HEK293 (cell line): ENCODE results near the gene POC5.

Source experiments
- ATF2 ChIP-seq: fragments of 450-650 bp; formaldehyde crosslinking; IDR thresholded peaks from 2 replicates; pipeline ENCODE4 v1.5.1; 2016; ENCODE audit warnings: missing biosample characterization, missing genetic modification characterization, low read depth
- BCL6B ChIP-seq: fragments of 450-650 bp; formaldehyde crosslinking; IDR thresholded peaks from 2 replicates; pipeline ENCODE4 v1.5.1; 2017; ENCODE audit warnings: missing biosample characterization, missing genetic modification characterization
- HOXD13 ChIP-seq: sonication (generic); formaldehyde crosslinking; IDR thresholded peaks from 2 replicates; pipeline ENCODE4 v1.8.0; 2022; ENCODE audit warnings: missing genetic modification reagents, borderline replicate concordance
- KLF16 ChIP-seq: fragments of 450-650 bp; formaldehyde crosslinking; IDR thresholded peaks from 2 replicates; pipeline ENCODE4 v1.5.1; 2017; ENCODE audit warnings: missing biosample characterization, missing genetic modification characterization
- KLF7 ChIP-seq: fragments of 450-650 bp; formaldehyde crosslinking; IDR thresholded peaks from 2 replicates; pipeline ENCODE4 v1.5.1; 2016; ENCODE audit warnings: missing biosample characterization, missing genetic modification characterization, borderline replicate concordance
- OSR2 ChIP-seq: fragments of 450-650 bp; formaldehyde crosslinking; IDR thresholded peaks from 2 replicates; pipeline ENCODE4 v1.5.1; 2016; ENCODE audit warnings: missing biosample characterization, missing genetic modification characterization
- PRDM1 ChIP-seq: fragments of 450-650 bp; formaldehyde crosslinking; IDR thresholded peaks from 2 replicates; pipeline ENCODE4; 2016; ENCODE audit warnings: missing biosample characterization, missing genetic modification characterization
- RBAK ChIP-seq: fragments of 450-650 bp; formaldehyde crosslinking; IDR thresholded peaks from 2 replicates; pipeline ENCODE4 v1.5.1; 2016; ENCODE audit warnings: missing biosample characterization, missing genetic modification characterization
- SETDB1 ChIP-seq: IDR thresholded peaks from one replicate; pipeline ENCODE4 v1.6.1; 2017; ENCODE audit warnings: mild to moderate bottlenecking, low read length, moderate library complexity, mixed read lengths; ENCODE audit not compliant: insufficient read length
- ZBTB10 ChIP-seq: fragments of 450-650 bp; formaldehyde crosslinking; IDR thresholded peaks from 2 replicates; pipeline ENCODE4 v1.5.1; 2016; ENCODE audit warnings: missing biosample characterization, missing genetic modification characterization
- ZBTB21 ChIP-seq: fragments of 450-650 bp; formaldehyde crosslinking; IDR thresholded peaks from 2 replicates; pipeline ENCODE4 v1.5.1; 2017; ENCODE audit warnings: missing biosample characterization, missing genetic modification characterization
- ZFP3 ChIP-seq: fragments of 450-650 bp; formaldehyde crosslinking; IDR thresholded peaks from 2 replicates; pipeline ENCODE4 v1.5.1; 2016; ENCODE audit warnings: low read depth, missing biosample characterization, missing genetic modification characterization
- ZFP37 ChIP-seq: fragments of 450-650 bp; formaldehyde crosslinking; IDR thresholded peaks from 2 replicates; pipeline ENCODE4 v1.5.1; 2016; ENCODE audit warnings: missing biosample characterization, missing genetic modification characterization
- ZFP69B ChIP-seq: fragments of 450-650 bp; formaldehyde crosslinking; IDR thresholded peaks from 2 replicates; pipeline ENCODE4 v1.5.1; 2016; ENCODE audit warnings: missing biosample characterization, missing genetic modification characterization
- ZNF19 ChIP-seq: fragments of 450-650 bp; formaldehyde crosslinking; IDR thresholded peaks from 2 replicates; pipeline ENCODE4; 2016; ENCODE audit warnings: missing biosample characterization, missing genetic modification characterization, low read depth
- ZNF202 ChIP-seq: fragments of 450-650 bp; formaldehyde crosslinking; IDR thresholded peaks from 2 replicates; pipeline ENCODE4 v1.5.1; 2016; ENCODE audit warnings: missing biosample characterization, missing genetic modification characterization, borderline replicate concordance
- ZNF23 ChIP-seq: fragments of 450-650 bp; formaldehyde crosslinking; IDR thresholded peaks from 2 replicates; pipeline ENCODE4 v1.5.1; 2016; ENCODE audit warnings: missing biosample characterization, missing genetic modification characterization, borderline replicate concordance
- ZNF248 ChIP-seq: fragments of 450-650 bp; formaldehyde crosslinking; IDR thresholded peaks from 2 replicates; pipeline ENCODE4 v1.5.1; 2017; ENCODE audit warnings: missing biosample characterization, missing genetic modification characterization
- ZNF341 ChIP-seq: fragments of 450-650 bp; formaldehyde crosslinking; IDR thresholded peaks from 2 replicates; pipeline ENCODE4; 2016; ENCODE audit warnings: low read depth, missing biosample characterization, missing genetic modification characterization
- ZNF366 ChIP-seq: fragments of 450-650 bp; formaldehyde crosslinking; conservative IDR thresholded peaks from 2 replicates; pipeline ENCODE4 v1.5.1; 2016; ENCODE audit warnings: missing biosample characterization, missing genetic modification characterization
- ZNF473 ChIP-seq: fragments of 450-650 bp; formaldehyde crosslinking; IDR thresholded peaks from 2 replicates; pipeline ENCODE4 v1.5.1; 2017; ENCODE audit warnings: missing biosample characterization, missing genetic modification characterization
- ZNF510 ChIP-seq: fragments of 450-650 bp; formaldehyde crosslinking; IDR thresholded peaks from 2 replicates; pipeline ENCODE4 v1.5.1; 2018; ENCODE audit warnings: mild to moderate bottlenecking, missing genetic modification characterization, missing biosample characterization; ENCODE audit not compliant: insufficient replicate concordance
- ZNF558 ChIP-seq: fragments of 450-650 bp; formaldehyde crosslinking; IDR thresholded peaks from 2 replicates; pipeline ENCODE4 v1.5.1; 2016; ENCODE audit warnings: missing biosample characterization, missing genetic modification characterization
- ZNF560 ChIP-seq: fragments of 450-650 bp; formaldehyde crosslinking; IDR thresholded peaks from 2 replicates; pipeline ENCODE4 v1.5.1; 2017; ENCODE audit warnings: missing biosample characterization, missing genetic modification characterization, borderline replicate concordance
- ZNF571 ChIP-seq: fragments of 450-650 bp; formaldehyde crosslinking; IDR thresholded peaks from 2 replicates; pipeline ENCODE4 v1.5.0; 2017; ENCODE audit warnings: missing biosample characterization, missing genetic modification characterization
- ZNF596 ChIP-seq: fragments of 450-650 bp; IDR thresholded peaks from 2 replicates; pipeline ENCODE4 v1.5.0; 2018; ENCODE audit warnings: missing biosample characterization, mild to moderate bottlenecking, missing genetic modification characterization, moderate library complexity
- ZNF610 ChIP-seq: fragments of 450-650 bp; formaldehyde crosslinking; IDR thresholded peaks from 2 replicates; pipeline ENCODE4 v1.5.1; 2016; ENCODE audit warnings: missing biosample characterization, missing genetic modification characterization, borderline replicate concordance
- ZNF623 ChIP-seq: fragments of 450-650 bp; formaldehyde crosslinking; IDR thresholded peaks from 2 replicates; pipeline ENCODE4 v1.5.1; 2016; ENCODE audit warnings: missing biosample characterization, missing genetic modification characterization
- ZNF624 ChIP-seq: fragments of 450-650 bp; formaldehyde crosslinking; IDR thresholded peaks from 2 replicates; pipeline ENCODE4 v1.5.1; 2017; ENCODE audit warnings: missing biosample characterization, missing genetic modification characterization
- ZNF629 ChIP-seq: fragments of 450-650 bp; formaldehyde crosslinking; IDR thresholded peaks from 2 replicates; pipeline ENCODE4 v1.5.1; 2017; ENCODE audit warnings: missing biosample characterization, missing genetic modification characterization
- ZNF639 ChIP-seq: fragments of 450-650 bp; formaldehyde crosslinking; IDR thresholded peaks from 2 replicates; pipeline ENCODE4 v1.5.1; 2016; ENCODE audit warnings: missing biosample characterization, missing genetic modification characterization
- ZNF654 ChIP-seq: fragments of 450-650 bp; formaldehyde crosslinking; IDR thresholded peaks from 2 replicates; pipeline ENCODE4 v1.5.1; 2016; ENCODE audit warnings: low read depth, missing biosample characterization, missing genetic modification characterization
- ZNF670 ChIP-seq: fragments of 450-650 bp; formaldehyde crosslinking; IDR thresholded peaks from 2 replicates; pipeline ENCODE4 v1.5.1; 2016; ENCODE audit warnings: missing biosample characterization, missing genetic modification characterization, low read depth
- ZNF837 ChIP-seq: fragments of 450-650 bp; formaldehyde crosslinking; IDR thresholded peaks from 2 replicates; pipeline ENCODE4 v1.5.1; 2016; ENCODE audit warnings: missing biosample characterization, missing genetic modification characterization

The POC5 gene

GRCh38 chr5:75717082-75717922, at the start of gene POC5 (continued):
- TF ChIP-seq ZBTB10 (tag by site-specific recombination) (no peak), ZNF639 (tag by site-specific recombination) (no peak), ZNF654 (tag by site-specific recombination) (no peak), ZNF560 (tag by site-specific recombination) (no peak), ZFP3 (tag by site-specific recombination) (no peak), ATF2 (no peak), ZNF366 (tag by site-specific recombination) (peak; percentile 93), ZNF248 (tag by site-specific recombination) (no peak), ZNF623 (tag by site-specific recombination) (no peak), ZNF596 (tag by site-specific recombination) (no peak), OSR2 (tag by site-specific recombination) (no peak), HOXD13 (no peak), ZNF837 (tag by site-specific recombination) (no peak), ZFP69B (tag by site-specific recombination) (no peak), ZNF19 (tag by site-specific recombination) (no peak), ZNF473 (tag by site-specific recombination) (no peak), KLF16 (tag by site-specific recombination) (peak; percentile 73), BCL6B (tag by site-specific recombination) (no peak), ZNF341 (tag by site-specific recombination) (peak; percentile 100), KLF7 (tag by site-specific recombination) (no peak; the same call in 1 of the 2 replicates), ZFP37 (tag by site-specific recombination) (peak; percentile 91), PRDM1 (tag by site-specific recombination) (no peak), ZNF629 (peak; percentile 72), ZNF624 (tag by site-specific recombination) (no peak), SETDB1 (peak; percentile 58), ZNF571 (no peak), ZNF23 (tag by site-specific recombination) (no peak), RBAK (tag by site-specific recombination) (no peak), ZNF610 (tag by site-specific recombination) (0 out of 2 replicates have a peak, but pooled peaks have one; percentile 73), ZNF202 (tag by site-specific recombination) (no peak), ZNF670 (tag by site-specific recombination) (no peak), ZBTB21 (tag by site-specific recombination) (0 out of 2 replicates have a peak, but pooled peaks have one; percentile 29), ZNF558 (tag by site-specific recombination) (no peak), ZNF510 (tag by site-specific recombination) (no peak)
